ENCODE results near the gene HDC.

Gene HDC

DNA sequence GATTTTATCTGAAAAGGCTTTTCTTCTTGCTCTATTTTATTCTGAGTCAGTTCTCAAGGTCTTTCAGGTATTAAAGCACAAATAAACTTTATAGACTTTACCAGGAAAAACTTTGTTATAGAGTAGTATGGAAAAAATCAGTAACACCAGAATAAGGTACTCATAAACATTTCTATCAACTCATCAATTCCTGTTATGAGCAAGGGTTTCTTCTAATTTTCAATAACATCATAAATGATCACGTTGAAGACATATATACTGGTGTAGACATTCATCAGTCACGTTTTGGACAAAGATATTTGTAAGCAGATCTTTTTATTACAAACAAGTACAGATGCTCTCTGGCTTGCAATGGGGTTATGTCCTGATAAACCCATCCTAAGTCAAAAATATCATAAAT, 9.6 kb upstream of the HDC start:
- Histone ChIP-seq H3K36me3 (replicated peaks) (no peaks in the 10 kb centered on the region), H3K4me3 (no peak overlapping the region), H3K27me3 (ENCODE audit: low read depth) (no peaks in the 10 kb centered on the region), H3K4me1 (no peaks in the 10 kb centered on the region), H3K9me3 (no peaks in the 10 kb centered on the region)
- DNase-seq (ENCODE audit: low spot score in 2 of 2): no peak
- in situ Hi-C loops (cut with MboI; ENCODE audit: low sequenced_read_pairs): no loop called here

DNA sequence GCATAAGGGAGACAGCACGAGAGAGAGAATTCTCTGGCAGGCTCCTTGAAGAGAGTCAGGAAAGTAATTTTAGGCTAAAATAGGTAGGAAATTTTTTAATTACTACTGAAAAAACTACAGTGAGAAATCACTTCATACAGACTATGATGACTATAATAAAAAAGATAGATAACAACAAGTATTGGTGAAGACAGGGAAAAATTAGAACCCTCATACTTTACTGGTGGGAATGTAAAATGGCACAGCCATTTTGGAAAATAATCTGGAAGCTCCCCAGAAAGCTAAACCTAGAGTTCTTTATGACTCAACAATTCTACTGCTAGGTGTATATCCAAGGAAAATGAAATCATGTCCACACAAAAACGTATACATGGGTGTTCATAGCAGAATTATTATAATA, 2.1 kb upstream of the HDC start:
- DNase-seq (ENCODE audit: low spot score in 2 of 2): no peak
- H3K9me3 ChIP-seq: no peaks in the 10 kb centered on the region
- H3K4me3 ChIP-seq: no peak overlapping the region
- in situ Hi-C loops (cut with MboI; ENCODE audit: low sequenced_read_pairs): no loop called here
- H3K27me3 ChIP-seq (ENCODE audit: low read depth): no peaks in the 10 kb centered on the region
- H3K36me3 ChIP-seq (replicated peaks): no peaks in the 10 kb centered on the region
- H3K4me1 ChIP-seq: no peaks in the 10 kb centered on the region

- no peak for DNase-seq (ENCODE audit: low spot score in 2 of 2)
- Histone ChIP-seq H3K4me1 (no peaks in the 10 kb centered on the region), H3K9me3 (no peaks in the 10 kb centered on the region), H3K4me3 (no peak overlapping the region), H3K36me3 (replicated peaks) (no peaks in the 10 kb centered on the region), H3K27me3 (ENCODE audit: low read depth) (no peaks in the 10 kb centered on the region)
- in situ Hi-C loops (cut with MboI; ENCODE audit: low sequenced_read_pairs): no loop called here
Observed at GRCh38 chr15:50262533-50262932, 3.0 kb downstream of the HDC start.

DNA sequence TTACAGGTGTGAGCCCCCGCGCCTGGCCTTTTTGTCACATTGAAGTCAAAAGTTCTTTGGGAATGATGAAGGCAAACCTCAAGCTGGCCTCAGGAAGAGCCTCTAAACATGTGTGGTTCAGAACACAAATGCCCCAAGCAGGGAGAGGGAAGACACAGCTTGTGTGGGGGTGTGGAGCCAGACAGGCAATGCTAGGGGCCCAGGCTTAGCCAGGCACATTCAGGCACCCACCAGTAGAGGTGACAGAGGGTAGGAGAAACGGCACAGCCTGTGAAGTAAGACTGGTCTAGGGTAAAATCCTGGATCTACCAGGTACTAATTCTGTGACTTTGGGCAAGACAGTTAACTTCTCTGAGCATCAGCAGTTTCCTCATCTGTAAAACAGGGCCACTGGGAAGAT, 3.5 kb downstream of the HDC start:
- Histone ChIP-seq H3K4me3 (no peak overlapping the region), H3K4me1 (no peaks in the 10 kb centered on the region)
- in situ Hi-C loops (cut with MboI; ENCODE audit: low sequenced_read_pairs): no loop called here

DNA sequence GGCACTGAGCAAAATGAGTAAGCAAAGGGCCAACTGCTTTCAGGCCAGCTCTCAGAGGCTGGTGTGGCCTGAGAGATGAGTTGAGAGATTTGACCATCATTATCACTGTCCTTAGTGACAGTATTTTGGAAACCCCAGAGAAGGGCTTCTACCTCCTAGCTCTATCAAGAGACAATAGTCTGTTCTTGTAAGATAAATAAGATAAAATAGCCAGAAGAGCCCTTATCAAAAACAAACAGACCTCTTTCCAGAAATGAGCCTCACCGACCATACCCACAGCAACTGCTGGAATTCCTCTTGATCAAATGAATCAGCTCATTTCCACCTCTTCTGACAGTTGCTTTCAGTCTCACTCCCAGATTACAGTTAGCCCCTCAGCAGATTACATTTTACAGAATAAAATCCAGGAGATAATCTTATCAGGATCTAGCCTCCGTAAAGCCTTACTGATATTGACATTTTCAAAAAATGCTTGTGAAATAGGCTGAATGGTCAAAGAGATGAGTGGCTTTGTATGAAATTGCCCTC, 4.5 kb downstream of the HDC start:
- H3K4me3 ChIP-seq: no peak overlapping the region
- H3K4me1 ChIP-seq: no peaks in the 10 kb centered on the region
- in situ Hi-C loops (cut with MboI; ENCODE audit: low sequenced_read_pairs): no loop called here
- H3K27me3 ChIP-seq (ENCODE audit: low read depth): no peaks in the 10 kb centered on the region
- no peaks in the 10 kb centered on the region for H3K36me3 ChIP-seq (replicated peaks)
- no peak for DNase-seq (ENCODE audit: low spot score in 2 of 2)
- no peaks in the 10 kb centered on the region for H3K9me3 ChIP-seq

More for the DNA sequence above, 3.5 kb downstream of the HDC start:
- Histone ChIP-seq H3K9me3 (no peaks in the 10 kb centered on the region), H3K27me3 (ENCODE audit: low read depth) (no peaks in the 10 kb centered on the region), H3K36me3 (replicated peaks) (no peaks in the 10 kb centered on the region)
- no peak for DNase-seq (ENCODE audit: low spot score in 2 of 2)

DNA sequence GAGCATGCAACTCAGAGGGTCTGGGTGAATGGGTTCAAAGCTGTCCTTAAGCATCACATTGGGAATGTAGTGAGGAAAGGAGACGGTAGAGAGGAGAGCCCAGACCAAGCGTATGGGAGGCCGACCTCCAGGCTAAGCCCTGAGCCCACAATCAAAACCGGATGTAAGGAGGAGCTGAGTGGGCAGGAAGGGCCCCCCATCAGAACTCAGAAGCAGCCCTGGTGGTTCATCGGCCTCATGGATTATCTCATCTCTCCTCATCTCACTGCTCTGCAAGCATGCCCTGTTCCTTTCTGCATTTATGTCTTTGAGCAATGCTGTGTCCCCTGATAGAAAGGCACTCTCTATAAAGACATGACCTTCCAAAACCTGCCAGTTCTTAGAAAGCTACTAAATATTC, 6.2 kb downstream of the HDC start:
- Histone ChIP-seq H3K4me3 (no peak overlapping the region), H3K27me3 (ENCODE audit: low read depth) (no peaks in the 10 kb centered on the region), H3K9me3 (no peaks in the 10 kb centered on the region), H3K36me3 (replicated peaks) (no peaks in the 10 kb centered on the region), H3K4me1 (no peaks in the 10 kb centered on the region)
- in situ Hi-C loops (cut with MboI; ENCODE audit: low sequenced_read_pairs): no loop called here
- no peak for DNase-seq (ENCODE audit: low spot score in 2 of 2)

GRCh38 chr15:50257924-50258323, 7.6 kb downstream of the HDC start:
- Histone ChIP-seq H3K4me3 (no peak overlapping the region), H3K4me1 (no peaks in the 10 kb centered on the region), H3K9me3 (no peaks in the 10 kb centered on the region), H3K36me3 (replicated peaks) (no peaks in the 10 kb centered on the region), H3K27me3 (ENCODE audit: low read depth) (no peaks in the 10 kb centered on the region)
- in situ Hi-C loops (cut with MboI; ENCODE audit: low sequenced_read_pairs): no loop called here
- no peak for DNase-seq (ENCODE audit: low spot score in 2 of 2)

DNA sequence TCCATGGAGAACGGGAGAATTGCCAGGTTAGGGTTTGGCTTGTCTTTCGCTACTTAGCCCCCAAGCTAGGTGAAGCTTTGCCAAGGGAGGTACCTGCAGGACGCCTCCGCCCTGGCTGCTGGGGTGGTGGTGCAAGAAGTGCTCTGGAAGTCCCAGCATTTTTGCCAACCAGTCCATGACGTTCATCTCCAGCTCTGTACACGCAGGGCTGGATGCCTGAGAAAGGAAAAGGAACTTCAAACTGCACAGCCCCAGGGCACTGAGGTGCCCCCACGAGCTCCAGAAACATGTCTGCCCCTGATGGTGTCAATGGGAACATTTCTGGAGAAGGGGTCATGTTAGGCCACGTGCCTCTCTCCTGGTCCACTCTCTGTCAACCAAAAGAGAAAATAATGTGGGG, 8.2 kb downstream of the HDC start:
- no peaks in the 10 kb centered on the region for H3K9me3 ChIP-seq
- DNase-seq (ENCODE audit: low spot score in 2 of 2): no peak
- in situ Hi-C loops (cut with MboI; ENCODE audit: low sequenced_read_pairs): no loop called here
- no peaks in the 10 kb centered on the region for H3K4me1 ChIP-seq
- H3K36me3 ChIP-seq (replicated peaks): no peaks in the 10 kb centered on the region
- H3K27me3 ChIP-seq (ENCODE audit: low read depth): no peaks in the 10 kb centered on the region
- H3K4me3 ChIP-seq: no peak overlapping the region

DNA sequence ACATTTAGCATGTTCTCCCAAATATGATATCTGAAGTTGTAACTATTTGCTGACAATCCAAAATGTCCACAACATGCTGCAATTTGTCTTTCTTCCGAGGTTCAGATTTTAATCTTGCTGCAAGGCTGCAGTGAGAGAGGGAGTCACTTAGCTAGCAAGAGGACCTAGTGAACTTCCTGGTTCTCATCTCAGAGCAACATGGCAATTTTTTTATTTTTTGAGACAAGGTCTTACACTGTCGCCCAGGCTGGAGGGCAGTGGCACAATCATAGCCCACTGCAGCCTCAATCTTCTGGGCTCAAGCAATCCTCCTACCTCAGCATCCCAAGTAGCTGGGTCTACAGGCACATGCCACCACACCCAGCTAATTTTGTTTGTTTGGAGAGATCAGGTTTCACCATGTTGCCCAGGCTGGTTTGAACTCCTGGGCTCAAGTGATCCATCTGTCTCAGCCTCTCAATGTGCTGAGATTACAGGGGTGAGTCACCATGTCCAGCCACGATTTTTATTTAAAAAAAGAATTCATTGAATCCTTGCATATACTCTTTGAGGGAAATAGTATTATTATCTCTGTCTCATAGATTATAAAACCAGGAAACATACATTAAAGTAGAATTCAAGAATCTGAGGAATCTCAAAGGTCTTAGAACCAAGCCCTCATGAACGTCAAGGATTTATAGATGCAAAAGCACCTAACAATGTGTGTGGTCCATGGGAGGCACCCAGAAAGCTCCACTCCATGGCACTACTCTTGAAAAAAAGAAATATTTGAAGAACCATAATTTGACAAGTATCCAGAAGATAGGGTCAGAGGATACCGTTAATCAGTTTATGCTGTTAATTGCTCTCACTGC, 9.1 kb downstream of the HDC start:
- in situ Hi-C loops (cut with MboI; ENCODE audit: low sequenced_read_pairs): no loop called here
- Histone ChIP-seq H3K27me3 (ENCODE audit: low read depth) (no peaks in the 10 kb centered on the region), H3K4me3 (no peak overlapping the region), H3K36me3 (replicated peaks) (no peaks in the 10 kb centered on the region), H3K9me3 (no peaks in the 10 kb centered on the region), H3K4me1 (no peaks in the 10 kb centered on the region)
- no peak for DNase-seq (ENCODE audit: low spot score in 2 of 2)

DNA sequence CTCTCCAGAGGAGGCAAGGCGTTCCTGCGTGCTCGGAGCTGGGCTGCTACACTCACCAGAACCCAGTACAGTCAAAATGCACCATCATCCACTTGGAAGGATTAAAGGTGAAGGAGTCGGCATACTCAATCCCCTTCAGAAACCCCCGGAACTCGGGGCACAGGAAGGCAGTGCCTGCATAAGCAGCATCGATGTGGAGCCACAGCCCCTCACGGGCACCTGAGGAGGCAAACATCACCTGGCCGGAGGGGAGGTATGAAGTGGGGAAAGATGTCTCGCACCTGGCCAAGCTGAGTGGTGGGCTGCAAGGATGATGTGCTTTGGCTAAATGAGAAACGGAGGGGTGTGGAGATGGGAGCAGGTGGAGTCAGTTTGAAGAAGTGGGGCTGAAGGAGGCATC, 13.0 kb downstream of the HDC start:
- in situ Hi-C loops (cut with MboI; ENCODE audit: low sequenced_read_pairs): no loop called here
- Histone ChIP-seq H3K4me3 (no peak overlapping the region), H3K4me1 (no peaks in the 10 kb centered on the region), H3K9me3 (no peaks in the 10 kb centered on the region), H3K27me3 (ENCODE audit: low read depth) (no peaks in the 10 kb centered on the region), H3K36me3 (replicated peaks) (no peaks in the 10 kb centered on the region)
- DNase-seq (ENCODE audit: low spot score in 2 of 2): no peak

DNA sequence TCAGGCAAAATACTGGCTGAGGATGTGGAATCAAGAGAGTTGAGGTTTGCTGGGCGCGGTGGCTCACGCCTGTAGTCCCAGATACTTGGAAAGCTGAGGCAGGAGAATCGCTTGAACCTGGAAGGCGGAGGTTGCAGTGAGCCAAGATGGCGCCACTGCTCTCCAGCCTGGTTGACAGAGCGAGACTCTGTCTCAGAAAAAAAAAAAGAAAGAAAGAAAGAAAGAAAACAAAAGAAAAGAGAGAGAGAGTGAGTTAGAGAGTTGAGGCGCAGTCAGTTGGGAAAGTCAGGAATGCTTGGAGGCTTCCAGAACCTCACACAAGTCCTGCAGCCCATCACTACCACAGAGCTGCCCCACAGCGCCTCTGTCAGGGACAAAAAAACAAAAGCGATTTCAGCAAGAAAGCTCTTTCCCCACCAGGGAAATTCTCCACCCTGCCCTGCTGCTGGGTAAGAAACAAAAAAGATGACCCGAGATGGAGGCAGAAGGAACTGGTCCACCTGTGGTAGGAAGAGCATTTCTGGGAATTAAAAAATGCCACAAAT, 13.8 kb downstream of the HDC start:
- Histone ChIP-seq H3K9me3 (no peaks in the 10 kb centered on the region), H3K4me3 (no peak overlapping the region), H3K27me3 (ENCODE audit: low read depth) (no peaks in the 10 kb centered on the region), H3K36me3 (replicated peaks) (no peaks in the 10 kb centered on the region), H3K4me1 (no peaks in the 10 kb centered on the region)
- no peak for DNase-seq (ENCODE audit: low spot score in 2 of 2)
- in situ Hi-C loops (cut with MboI; ENCODE audit: low sequenced_read_pairs): no loop called here

DNA sequence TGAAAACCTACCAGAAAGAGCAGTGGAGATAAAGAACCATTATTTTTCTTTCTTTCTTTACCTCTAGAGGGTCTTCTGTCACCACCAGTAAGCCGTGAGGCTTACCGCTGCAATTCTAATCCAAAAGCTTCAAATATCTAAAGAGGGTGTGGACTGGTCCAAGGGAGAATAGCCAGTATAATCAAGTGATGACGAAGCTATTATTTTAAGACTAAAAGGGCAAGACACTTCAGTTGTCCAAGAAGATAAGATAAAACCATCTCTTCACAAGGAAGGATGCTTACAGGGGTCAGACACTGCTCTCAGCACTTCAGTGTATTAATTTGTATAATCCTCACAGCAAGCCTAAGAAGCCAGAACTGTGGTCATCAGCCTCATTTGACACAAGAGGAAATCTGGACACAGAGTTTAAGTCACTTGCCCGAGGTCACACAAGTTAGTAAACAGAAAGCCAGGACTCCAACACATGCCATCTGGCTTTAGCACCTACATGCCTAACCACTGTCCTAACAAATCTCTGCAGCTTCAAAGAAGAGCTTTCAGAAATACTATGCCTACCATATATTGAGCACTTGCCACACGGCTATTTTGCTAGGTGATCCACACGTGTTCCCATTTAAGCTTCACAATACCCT, 14.6 kb downstream of the HDC start:
- in situ Hi-C loops (cut with MboI; ENCODE audit: low sequenced_read_pairs): no loop called here
- no peaks in the 10 kb centered on the region for H3K27me3 ChIP-seq (ENCODE audit: low read depth)
- H3K36me3 ChIP-seq (replicated peaks): no peaks in the 10 kb centered on the region
- H3K4me3 ChIP-seq: no peak overlapping the region
- no peaks in the 10 kb centered on the region for H3K9me3 ChIP-seq
- no peak for DNase-seq (ENCODE audit: low spot score in 2 of 2)
- no peaks in the 10 kb centered on the region for H3K4me1 ChIP-seq

GRCh38 chr15:50249704-50250103, 15.8 kb downstream of the HDC start:
- in situ Hi-C loops (cut with MboI; ENCODE audit: low sequenced_read_pairs): no loop called here
- Histone ChIP-seq H3K4me3 (no peak overlapping the region), H3K36me3 (replicated peaks) (no peaks in the 10 kb centered on the region), H3K27me3 (ENCODE audit: low read depth) (no peaks in the 10 kb centered on the region), H3K9me3 (no peaks in the 10 kb centered on the region), H3K4me1 (no peaks in the 10 kb centered on the region)
- no peak for DNase-seq (ENCODE audit: low spot score in 2 of 2)

- Histone ChIP-seq H3K4me1 (no peaks in the 10 kb centered on the region), H3K9me3 (no peaks in the 10 kb centered on the region), H3K27me3 (ENCODE audit: low read depth) (no peaks in the 10 kb centered on the region), H3K4me3 (no peak overlapping the region), H3K36me3 (replicated peaks) (no peaks in the 10 kb centered on the region)
- in situ Hi-C loops (cut with MboI; ENCODE audit: low sequenced_read_pairs): no loop called here
- DNase-seq (ENCODE audit: low spot score in 2 of 2): no peak
Observed at GRCh38 chr15:50248994-50249582, 16.4 kb downstream of the HDC start.
